ENCODE data around the gene CD248.
"Not testable (repeated sequence)": the region's sequence is repeated elsewhere in the genome, so short reads cannot be mapped to it uniquely, and the experiment has no call there.

The CD248 gene

GRCh38 chr11:66316849-66317251, at the start of gene CD248:
CD248 (minus strand) TSS chr11:66317044; CDS start chr11:66317027, 17 bp downstream.
- Histone ChIP-seq H3K27ac (peak within 1 kb of the TSS in 20 of 21 experiments; percentile 43 to 87 (median 78)), H3K4me3 (peak within 1 kb of the TSS; percentile 31 to 49 (median 40))

- Histone ChIP-seq H3K27ac (no peak overlapping the region), H3K4me3 (no peak overlapping the region)
Observed at GRCh38 chr11:66365711-66366619, 49.1 kb upstream of the CD248 start.

- no peak overlapping the region for H3K4me3 ChIP-seq
- H3K27ac ChIP-seq = no peak overlapping the region
Observed at GRCh38 chr11:66365166-66365565, 48.3 kb upstream of the CD248 start.

GRCh38 chr11:66363805-66364535, 47.1 kb upstream of the CD248 start:
- Histone ChIP-seq H3K4me3 (no peak overlapping the region), H3K27ac (no peak overlapping the region)

- no peak overlapping the region for H3K27ac ChIP-seq
- H3K4me3 ChIP-seq = no peak overlapping the region
Observed at GRCh38 chr11:66363187-66363601, 46.4 kb upstream of the CD248 start.

- no peak overlapping the region for H3K4me3 ChIP-seq
- H3K27ac ChIP-seq = no peak overlapping the region
Observed at GRCh38 chr11:66362481-66363147, 45.8 kb upstream of the CD248 start.

- Histone ChIP-seq H3K27ac (no peak overlapping the region), H3K4me3 (no peak overlapping the region)
Observed at GRCh38 chr11:66361502-66361941, 44.7 kb upstream of the CD248 start.

GRCh38 chr11:66360406-66361073, 43.7 kb upstream of the CD248 start:
- H3K4me3 ChIP-seq = no peak overlapping the region
- no peak overlapping the region for H3K27ac ChIP-seq

GRCh38 chr11:66359662-66360087, 42.8 kb upstream of the CD248 start:
- Histone ChIP-seq H3K4me3 (no peak overlapping the region), H3K27ac (no peak overlapping the region)

- not testable (repeated sequence) for H3K4me3 ChIP-seq, H3K27ac ChIP-seq
Observed at GRCh38 chr11:66350560-66351235, 33.9 kb upstream of the CD248 start.

- no peak overlapping the region for H3K4me3 ChIP-seq
Observed at GRCh38 chr11:66349084-66349386, 32.2 kb upstream of the CD248 start.

GRCh38 chr11:66347425-66348276, 30.8 kb upstream of the CD248 start, which contains the start of gene B4GAT1:
B4GAT1 (minus strand) TSS chr11:66347629; CDS start chr11:66347545, 84 bp downstream.
- H3K4me3 ChIP-seq = peak within 1 kb of the TSS; percentile 61 to 81 (median 73)
- H3K27ac ChIP-seq = peak within 1 kb of the TSS; percentile 52 to 94 (median 85)

More at GRCh38 chr11:66349084-66349386, 32.2 kb upstream of the CD248 start:
- peak overlapping the region in 3 of 21 experiments; percentile 13 to 56 (median 16) for H3K27ac ChIP-seq

GRCh38 chr11:66346476-66347424, 29.9 kb upstream of the CD248 start:
- Histone ChIP-seq H3K4me3 (peak overlapping the region; percentile 61 to 81 (median 73)), H3K27ac (peak overlapping the region in 20 of 21 experiments; percentile 32 to 94 (median 85))

- Histone ChIP-seq H3K27ac (peak overlapping the region in 20 of 21 experiments; percentile 67 to 94 (median 84)), H3K4me3 (peak overlapping the region; percentile 80 to 98 (median 85))
Observed at GRCh38 chr11:66345316-66345649, 28.4 kb upstream of the CD248 start.

GRCh38 chr11:66344550-66345315, 27.9 kb upstream of the CD248 start, which contains the start of gene BRMS1:
BRMS1 (minus strand) TSS chr11:66345104; CDS start chr11:66342234, 2,870 bp downstream.
- Histone ChIP-seq H3K4me3 (peak within 1 kb of the TSS; percentile 80 to 98 (median 85)), H3K27ac (peak within 1 kb of the TSS; percentile 41 to 94 (median 84))

- Histone ChIP-seq H3K27ac (no peak overlapping the region), H3K4me3 (no peak overlapping the region)
Observed at GRCh38 chr11:66343176-66343575, 26.3 kb upstream of the CD248 start.
